NCI-H1105 (cell line): ENCODE data around the gene HDAC1.

Experiments
- DNase-seq: peaks from one replicate; lab custom pipeline; 2025; lab: John Stamatoyannopoulos, UW

HDAC1 gene

DNA sequence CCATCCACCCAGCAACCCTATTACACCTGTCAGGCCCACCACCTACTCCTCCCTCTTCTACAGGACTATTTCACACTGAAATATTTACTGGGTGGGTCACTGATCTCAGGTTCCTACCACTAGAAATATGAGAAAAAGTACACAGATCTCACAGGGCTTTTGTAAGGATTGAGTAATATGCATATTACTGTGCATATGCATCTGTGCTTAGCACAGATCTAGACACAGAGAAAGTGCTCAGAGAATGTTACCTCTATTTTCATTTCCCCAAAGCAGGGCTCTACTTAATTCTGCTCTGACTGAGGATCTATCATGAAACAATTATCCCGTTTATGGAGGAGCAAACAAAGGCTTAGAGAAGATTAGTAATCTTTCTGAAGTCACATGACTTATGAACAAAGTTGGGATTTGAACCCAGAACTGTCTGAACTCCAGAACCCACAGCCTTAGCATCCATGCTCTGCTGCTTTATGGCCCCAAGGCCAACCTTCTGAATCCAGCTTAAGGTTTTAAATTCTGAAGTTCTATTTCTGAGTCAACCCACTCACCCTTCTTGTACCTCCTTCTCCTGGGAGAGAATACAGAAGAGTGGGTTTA, 82.2 kb downstream of the HDAC1 start:
- DNase-seq: no peak

DNA sequence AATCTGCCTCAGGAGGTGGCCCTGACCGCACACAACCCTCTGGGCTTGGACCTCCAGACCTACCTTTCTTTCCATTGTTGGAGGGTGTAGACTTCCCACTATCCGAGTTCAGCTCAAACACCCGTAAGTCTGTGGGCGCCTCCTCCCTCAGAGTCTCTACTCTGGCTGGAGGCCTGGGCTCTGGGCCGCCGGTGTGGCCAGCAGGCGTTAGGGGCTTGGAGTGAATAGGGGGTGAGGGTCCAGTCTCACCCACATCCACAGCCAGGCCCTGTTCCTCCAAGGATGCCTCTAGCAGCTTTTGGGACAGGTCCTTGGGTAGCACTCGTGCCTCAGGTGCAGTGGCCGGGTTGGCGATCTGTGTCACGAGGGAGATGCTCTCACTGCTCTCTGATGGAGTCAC, 84.3 kb downstream of the HDAC1 start:
- no peak for DNase-seq

- no peak for DNase-seq
Measured at GRCh38 chr1:32377541-32378220, 85.8 kb downstream of the HDAC1 start.

DNA sequence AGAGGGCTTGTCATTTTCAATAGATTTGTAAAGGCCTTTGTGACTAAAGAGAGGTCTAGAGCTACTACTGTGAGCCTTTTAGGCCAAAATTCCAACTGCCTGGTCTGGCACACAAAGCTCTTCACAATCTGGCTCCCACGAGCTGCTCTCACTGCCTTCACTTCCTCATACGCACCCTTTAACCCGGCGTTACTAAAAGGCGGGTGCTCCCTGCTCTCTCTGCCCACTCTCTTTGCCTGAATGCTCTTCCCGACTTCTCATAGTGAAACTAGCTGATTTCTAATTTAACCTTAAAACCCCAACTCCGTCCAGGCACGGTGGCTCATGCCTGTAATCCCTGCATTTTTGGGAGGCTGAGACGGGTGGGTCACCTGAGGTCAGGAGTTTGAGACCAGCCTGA, 88.2 kb downstream of the HDAC1 start:
- DNase-seq: no peak
